ENCODE data around the gene SPTBN5. TPM values are rescaled to one million over a fixed set of nuclear protein-coding genes. Genes with fewer than 3 reads are reported as not detected.
A peak's percentile ranks its signal among the peaks of the same experiment; 100 is the strongest.

Gene SPTBN5
- total RNA-seq, 3 donors from 2014 or later (not counting 1 experiment from before 2014, with no cell fraction given): 4.1 to 6.0 (median 5.2) TPM

GRCh38 chr15:41827290-41827879, 66.5 kb downstream of the SPTBN5 start:
- intact Hi-C loops (cut with micrococcal nuclease): loop anchor here (5.0 kb wide), 1 partner anchor 75 kb away; no protein-coding TSS in a partner anchor

GRCh38 chr15:41825572-41826535, 68.0 kb downstream of the SPTBN5 start:
- Histone ChIP-seq H3K4me3 (ENCODE audit: low read length) (no peak overlapping the region), H3K36me3 (ENCODE audit: control insufficient read depth, insufficient read depth, low read length) (peaks cover 23% of the 10 kb centered on the region), H3K9me3 (ENCODE audit: control insufficient read depth, insufficient read depth, low read length) (no peaks in the 10 kb centered on the region), H3K4me1 (ENCODE audit: control insufficient read depth, insufficient read depth, low read length) (peaks cover 17% of the 10 kb centered on the region), H3K27ac (ENCODE audit: low read length) (no peak overlapping the region), H3K27me3 (ENCODE audit: control insufficient read depth, insufficient read depth, low read length) (no peaks in the 10 kb centered on the region)
- Mint-ChIP-seq H3K27me3 (ENCODE audit: low read depth in 2 of 2) (no peaks in the 10 kb centered on the region), H3K36me3 (no peaks in the 10 kb centered on the region), H3K27ac (peak overlapping the region in 1 of 2 donors; percentile 72), H3K9me3 (no peaks in the 10 kb centered on the region), H3K4me3 (peak overlapping the region; percentile 75), H3K4me1 (peaks cover 12 to 19% of the 10 kb centered on the region in 2 donors)
- TF ChIP-seq CTCF (IDR thresholded peaks at IDR 0.05): no peak
- intact Hi-C loops (cut with micrococcal nuclease): loop anchor here (5.0 kb wide), 1 partner anchor 76 kb away; no protein-coding TSS in a partner anchor
- ATAC-seq (no peak), DNase-seq (no peak)
- 98% methylated on average over 8 of the region's 13 CpGs for WGBS (ENCODE audit: insufficient coverage)

More at GRCh38 chr15:41827290-41827879, 66.5 kb downstream of the SPTBN5 start:
- Mint-ChIP-seq H3K9me3 (no peaks in the 10 kb centered on the region), H3K27me3 (ENCODE audit: low read depth in 2 of 2) (no peaks in the 10 kb centered on the region), H3K4me1 (peaks cover 27 to 28% of the 10 kb centered on the region in 2 donors), H3K27ac (peak overlapping the region; percentile 79 to 84), H3K36me3 (no peaks in the 10 kb centered on the region), H3K4me3 (peak overlapping the region; percentile 95)
- Histone ChIP-seq H3K27ac (ENCODE audit: low read length) (no peak overlapping the region), H3K4me1 (ENCODE audit: control insufficient read depth, insufficient read depth, low read length) (peaks cover 32% of the 10 kb centered on the region), H3K4me3 (ENCODE audit: low read length) (peak overlapping the region; percentile 82), H3K27me3 (ENCODE audit: control insufficient read depth, insufficient read depth, low read length) (no peaks in the 10 kb centered on the region), H3K36me3 (ENCODE audit: control insufficient read depth, insufficient read depth, low read length) (peaks cover 11% of the 10 kb centered on the region), H3K9me3 (ENCODE audit: control insufficient read depth, insufficient read depth, low read length) (no peaks in the 10 kb centered on the region)
- peak in 2 of 3 donors; percentile 1 to 4 for ATAC-seq
- no peak for TF ChIP-seq CTCF (IDR thresholded peaks at IDR 0.05)
- WGBS (ENCODE audit: insufficient coverage): 3% methylated on average over 37 of the region's 37 CpGs
- DNase-seq: peak in 1 of 2 donors; percentile 62

GRCh38 chr15:41825145-41825544, 68.7 kb downstream of the SPTBN5 start:
- H3K27ac ChIP-seq (ENCODE audit: low read length): no peak overlapping the region
- H3K9me3 ChIP-seq (ENCODE audit: control insufficient read depth, insufficient read depth, low read length): no peaks in the 10 kb centered on the region
- no peak overlapping the region for H3K4me3 ChIP-seq (ENCODE audit: low read length)
- peaks cover 26% of the 10 kb centered on the region for H3K36me3 ChIP-seq (ENCODE audit: control insufficient read depth, insufficient read depth, low read length)
- Mint-ChIP-seq H3K4me3 (no peak overlapping the region), H3K9me3 (no peaks in the 10 kb centered on the region), H3K4me1 (peaks cover 11 to 13% of the 10 kb centered on the region in 2 donors), H3K36me3 (no peaks in the 10 kb centered on the region), H3K27me3 (ENCODE audit: low read depth in 2 of 2) (no peaks in the 10 kb centered on the region), H3K27ac (no peak overlapping the region)
- no peaks in the 10 kb centered on the region for H3K27me3 ChIP-seq (ENCODE audit: control insufficient read depth, insufficient read depth, low read length)
- DNase-seq: no peak
- ATAC-seq: no peak
- no peak for TF ChIP-seq CTCF (IDR thresholded peaks at IDR 0.05)
- H3K4me1 ChIP-seq (ENCODE audit: control insufficient read depth, insufficient read depth, low read length): peaks cover 10% of the 10 kb centered on the region
- intact Hi-C loops (cut with micrococcal nuclease): loop anchor here (5.0 kb wide), 1 partner anchor 77 kb away; no protein-coding TSS in a partner anchor
- 96% methylated on average over 9 of the region's 10 CpGs for WGBS (ENCODE audit: insufficient coverage)
